Common myeloid progenitor, CD34-positive (primary cell): Measurements from ENCODE around the gene SLC17A7.

Source experiments
- CTCF ChIA-PET: fragments of 350-600 bp; sonication (Branson Sonifier 250); formaldehyde crosslinking; loops from one replicate; lab custom pipeline; 2021; ENCODE audit warnings: antibody characterized with exemption; lab: Charles Lee
- POLR2A ChIA-PET: fragments of 350-600 bp; sonication (Branson Sonifier 250); formaldehyde crosslinking; loops from one replicate; lab custom pipeline; 2021; ENCODE audit warnings: antibody characterized with exemption; lab: Charles Lee
- DNase-seq, 3 donors: peaks; one replicate each; pipeline versions ENCODE4 v3.0.0 to v3.0.0-alpha.2; 2013
- H3K27ac ChIP-seq, 2 experiments: 1 replicate in 1 of 2; 2 replicates in 1 of 2; pipeline ENCODE4 v1.7.0; 2013; ENCODE audit warnings: inconsistent platforms in 2 of 2, low read length in 2 of 2, mild to moderate bottlenecking in 2 of 2, low read depth in 1 of 2, moderate library complexity in 1 of 2; ENCODE audit not compliant: severe bottlenecking in 2 of 2, insufficient read depth in 1 of 2, poor library complexity in 1 of 2
- H3K27me3 ChIP-seq, 5 experiments: replicated peaks in 2 of 5; 1 replicate in 3 of 5; 2 replicates in 2 of 5; pipeline versions ENCODE4 v1.6.1 to v1.7.0; 2013; ENCODE audit warnings: low read length in 4 of 5, mild to moderate bottlenecking in 2 of 5, moderate library complexity in 2 of 5, inconsistent platforms in 1 of 5; ENCODE audit not compliant: insufficient read depth in 5 of 5, control insufficient read depth in 4 of 5
- H3K36me3 ChIP-seq, 4 experiments: 1 replicate in 2 of 4; 2 replicates in 2 of 4; pipeline versions ENCODE4 v1.6.1 to v1.7.0; 2013; ENCODE audit warnings: low read length in 3 of 4, control low read depth in 1 of 4, mild to moderate bottlenecking in 1 of 4; ENCODE audit not compliant: control insufficient read depth in 4 of 4, insufficient read depth in 4 of 4
- H3K4me1 ChIP-seq, 4 experiments: 1 replicate in 3 of 4; 2 replicates in 1 of 4; pipeline versions ENCODE4 v1.6.1 to v1.7.1; 2013; ENCODE audit warnings: low read length in 3 of 4, mild to moderate bottlenecking in 3 of 4, control low read depth in 1 of 4, inconsistent platforms in 1 of 4, moderate library complexity in 1 of 4; ENCODE audit not compliant: control insufficient read depth in 4 of 4, insufficient read depth in 4 of 4; ENCODE audit errors: control extremely low read depth in 1 of 4
- H3K4me3 ChIP-seq, 7 experiments: 1 replicate in 4 of 7; 2 replicates in 3 of 7; pipeline versions ENCODE4 v1.5.1 to v1.7.0; 2013; ENCODE audit warnings: mild to moderate bottlenecking in 7 of 7, low read length in 6 of 7, moderate library complexity in 6 of 7, inconsistent platforms in 2 of 7, low read depth in 2 of 7, control low read depth in 1 of 7; ENCODE audit not compliant: insufficient read depth in 4 of 7, control insufficient read depth in 1 of 7; ENCODE audit errors: extremely low read depth in 1 of 7
- H3K9me3 ChIP-seq, 5 experiments: 1 replicate in 4 of 5; 2 replicates in 1 of 5; pipeline versions ENCODE4 v1.6.1 to v1.7.1; 2013; ENCODE audit warnings: low read length in 4 of 5, mild to moderate bottlenecking in 2 of 5, inconsistent platforms in 1 of 5, low read depth in 1 of 5, moderate library complexity in 1 of 5; ENCODE audit not compliant: control insufficient read depth in 4 of 5, insufficient read depth in 2 of 5; ENCODE audit errors: control extremely low read depth in 1 of 5
- WGBS: methylation state at CpG from one replicate; pipeline ENCODE4 v1.1.5; 2013; ENCODE audit not compliant: insufficient coverage; 5-methylcytosine and 5-hydroxymethylcytosine counted together

SLC17A7 gene

DNA sequence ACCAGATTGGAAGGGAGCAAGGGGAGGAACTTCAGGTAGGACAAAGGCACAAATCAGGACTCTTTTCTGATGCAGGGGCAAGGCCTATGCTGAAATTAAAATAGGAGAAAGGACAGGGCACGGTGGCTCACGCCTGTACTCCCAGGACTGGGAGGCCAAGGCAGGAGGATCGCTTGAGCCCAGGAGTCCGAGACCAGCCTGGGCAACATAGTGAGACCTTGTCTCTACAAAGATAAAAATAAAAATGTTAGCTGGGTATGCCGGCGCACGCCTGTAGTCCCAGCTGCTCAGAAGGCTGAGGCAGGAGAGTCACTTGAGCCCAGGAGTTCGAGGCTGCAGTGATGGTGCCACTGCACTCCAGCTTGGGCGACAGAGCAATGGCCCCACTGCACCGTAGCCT is 5.7 kb downstream of the SLC17A7 start:
- CTCF ChIA-PET: interaction anchor here (1.1 to 1.2 kb wide), 2 partner anchors 9 to 241 kb away, joined by 3 to 5 read pairs; partner anchors contain the start of gene PRMT1
- POLR2A ChIA-PET: no interaction called here
- Histone ChIP-seq H3K27ac (no peak overlapping the region), H3K27me3 (peaks cover 2 to 100% (median 68%) of the 10 kb centered on the region in 5 experiments), H3K9me3 (peaks cover 0 to 4% (median 0%) of the 10 kb centered on the region in 5 experiments), H3K36me3 (no peaks in the 10 kb centered on the region), H3K4me1 (peaks cover 0 to 15% (median 4%) of the 10 kb centered on the region in 4 experiments), H3K4me3 (no peak overlapping the region)
- no peak for DNase-seq
- WGBS: 91% methylated on average over 10 of the region's 10 CpGs

DNA sequence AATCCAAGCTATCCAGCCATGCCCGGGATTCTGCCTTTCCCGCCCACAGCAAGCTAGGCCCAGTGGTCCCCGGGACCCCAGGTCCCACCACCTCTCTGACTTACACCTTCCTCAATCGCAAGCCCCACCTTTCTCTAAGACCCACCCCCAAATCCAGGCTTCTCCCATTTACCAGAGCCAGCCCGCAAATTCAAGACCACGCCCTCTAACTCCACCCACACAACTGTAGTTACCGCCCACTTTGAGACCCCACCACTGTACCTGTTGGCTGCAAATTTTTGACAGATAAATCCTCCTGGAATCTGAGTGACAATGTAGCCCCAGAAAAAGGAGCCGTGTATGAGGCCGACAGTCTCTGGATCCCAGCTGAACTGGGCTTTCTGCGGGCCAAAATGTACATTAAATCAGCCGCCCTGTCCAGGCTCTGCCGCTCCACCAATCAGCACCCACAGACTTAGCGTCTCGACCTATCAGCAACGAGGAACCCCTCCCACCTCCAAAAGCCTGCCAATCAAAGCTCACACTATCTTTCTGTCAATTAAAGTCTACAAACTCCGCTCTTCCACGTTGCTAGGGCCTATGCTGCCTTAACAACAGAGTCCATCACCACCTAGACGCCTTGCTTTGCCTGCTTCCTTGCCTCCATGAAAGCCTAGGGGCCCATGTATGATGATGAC is 6.3 kb downstream of the SLC17A7 start:
- DNase-seq: peak; percentile 28 to 44 (median 34)
- ChIA-PET CTCF (no interaction called here), POLR2A (no interaction called here)
- no peak overlapping the region for H3K27ac ChIP-seq
- 94% methylated on average over 14 of the region's 18 CpGs for WGBS
- H3K36me3 ChIP-seq: no peaks in the 10 kb centered on the region
- H3K4me1 ChIP-seq: peaks cover 0 to 15% (median 4%) of the 10 kb centered on the region in 4 experiments
- peaks cover 2 to 100% (median 62%) of the 10 kb centered on the region in 5 experiments for H3K27me3 ChIP-seq
- H3K9me3 ChIP-seq: peaks cover 0 to 4% (median 0%) of the 10 kb centered on the region in 5 experiments
- no peak overlapping the region for H3K4me3 ChIP-seq

- 11% methylated on average over 22 of the region's 31 CpGs for WGBS
These were observed 8.0 kb downstream of the SLC17A7 start for GRCh38 chr19:49433240-49433901.

DNA sequence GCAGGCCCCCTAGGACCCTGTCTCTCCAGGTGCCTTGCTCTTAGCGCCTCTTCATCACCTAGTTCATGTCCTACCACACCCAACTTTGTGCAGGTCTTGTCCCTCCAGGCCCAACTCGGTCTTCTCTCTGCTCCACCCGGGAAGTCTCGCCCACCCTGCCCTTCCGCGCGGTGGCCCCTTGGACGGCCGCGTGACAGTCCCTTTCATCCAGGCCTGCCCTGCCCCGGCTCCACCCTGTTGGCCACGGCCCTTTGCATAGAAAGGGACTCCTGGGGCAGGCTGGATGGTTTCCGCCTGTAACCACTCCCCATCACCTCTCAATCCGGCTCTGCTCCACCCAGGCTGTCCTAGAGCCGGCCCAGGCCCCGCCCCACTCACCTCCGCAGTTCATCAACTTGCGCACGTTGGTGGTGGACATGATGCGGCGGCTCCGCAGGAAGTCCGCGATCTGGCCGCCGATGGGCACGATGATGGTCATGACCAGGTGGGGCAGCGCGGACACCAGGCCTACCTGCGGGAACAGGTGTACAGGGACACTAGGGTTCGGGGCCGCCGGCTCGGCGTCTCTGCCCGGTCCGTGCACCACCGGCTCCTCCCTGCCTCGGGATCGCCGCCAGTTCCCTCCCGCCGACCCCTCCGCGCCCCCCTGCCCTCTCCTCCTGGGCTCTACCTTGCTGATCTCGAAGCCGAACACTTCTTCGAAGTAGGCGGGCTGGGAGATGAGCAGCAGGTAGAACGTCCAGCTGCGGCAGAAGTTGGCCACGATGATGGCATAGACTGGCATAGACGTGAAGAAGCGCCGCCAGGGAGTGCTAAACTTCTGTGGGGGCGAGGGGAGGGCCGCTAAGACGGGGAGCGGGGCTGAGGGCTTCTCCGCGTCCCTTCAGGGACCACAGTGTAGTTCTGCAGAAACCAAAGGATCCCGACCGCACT is 8.9 kb downstream of the SLC17A7 start:
- Histone ChIP-seq H3K9me3 (peaks cover 0 to 4% (median 0%) of the 10 kb centered on the region in 5 experiments), H3K27me3 (peaks cover 0 to 99% (median 60%) of the 10 kb centered on the region in 5 experiments), H3K27ac (no peak overlapping the region), H3K36me3 (no peaks in the 10 kb centered on the region), H3K4me1 (peaks cover 0 to 26% (median 13%) of the 10 kb centered on the region in 4 experiments), H3K4me3 (no peak overlapping the region)
- no peak for DNase-seq
- ChIA-PET POLR2A (no interaction called here), CTCF (interaction anchor here (0.7 to 1.2 kb wide), 3 partner anchors 11 to 41 kb away, joined by 3 to 4 read pairs (median 3); no protein-coding TSS in a partner anchor)
- 13% methylated on average over 56 of the region's 63 CpGs for WGBS

More at GRCh38 chr19:49433240-49433901, 8.0 kb downstream of the SLC17A7 start:
- CTCF ChIA-PET: interaction anchor here (1.4 kb wide), 1 partner anchor 14 kb away, joined by 8 read pairs; no protein-coding TSS in a partner anchor
- H3K27me3 ChIP-seq: peaks cover 0 to 99% (median 61%) of the 10 kb centered on the region in 5 experiments
- peaks cover 0 to 4% (median 0%) of the 10 kb centered on the region in 5 experiments for H3K9me3 ChIP-seq
- no peaks in the 10 kb centered on the region for H3K36me3 ChIP-seq
- no peak overlapping the region for H3K27ac ChIP-seq
- POLR2A ChIA-PET: no interaction called here
- H3K4me3 ChIP-seq: no peak overlapping the region
- DNase-seq: no peak
- peaks cover 0 to 18% (median 6%) of the 10 kb centered on the region in 4 experiments for H3K4me1 ChIP-seq

DNA sequence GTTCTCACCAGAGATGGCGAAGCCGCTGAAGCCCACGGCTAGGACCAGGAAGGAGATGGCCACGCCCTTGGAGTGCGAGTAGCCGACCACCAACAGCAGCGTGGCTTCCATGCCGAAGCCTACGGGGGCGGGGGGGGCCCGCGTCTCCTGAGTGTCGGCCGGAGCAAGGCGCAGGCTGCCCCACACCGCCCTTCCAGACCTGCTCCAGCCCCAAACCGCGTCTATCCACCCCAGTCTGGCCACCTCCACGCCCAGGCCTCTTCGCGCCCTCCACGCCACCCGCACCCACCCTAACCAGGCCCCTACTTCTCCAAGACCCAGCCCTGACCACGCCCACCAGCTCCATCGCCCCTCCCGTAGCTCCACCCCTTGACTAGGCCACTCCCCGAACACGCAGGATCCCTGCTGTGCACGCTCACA is 10.0 kb downstream of the SLC17A7 start:
- peaks cover 0 to 4% (median 0%) of the 10 kb centered on the region in 5 experiments for H3K9me3 ChIP-seq
- peak; percentile 36 to 54 (median 43) for DNase-seq
- no peak overlapping the region for H3K4me3 ChIP-seq
- ChIA-PET POLR2A (no interaction called here), CTCF (interaction anchor here (0.7 to 1.2 kb wide), 3 partner anchors 10 to 40 kb away, joined by 3 to 4 read pairs (median 3); no protein-coding TSS in a partner anchor)
- no peak overlapping the region for H3K27ac ChIP-seq
- no peaks in the 10 kb centered on the region for H3K36me3 ChIP-seq
- 40% methylated on average over 26 of the region's 29 CpGs for WGBS
- peaks cover 0 to 25% (median 14%) of the 10 kb centered on the region in 4 experiments for H3K4me1 ChIP-seq
- H3K27me3 ChIP-seq: peaks cover 0 to 99% (median 65%) of the 10 kb centered on the region in 5 experiments

DNA sequence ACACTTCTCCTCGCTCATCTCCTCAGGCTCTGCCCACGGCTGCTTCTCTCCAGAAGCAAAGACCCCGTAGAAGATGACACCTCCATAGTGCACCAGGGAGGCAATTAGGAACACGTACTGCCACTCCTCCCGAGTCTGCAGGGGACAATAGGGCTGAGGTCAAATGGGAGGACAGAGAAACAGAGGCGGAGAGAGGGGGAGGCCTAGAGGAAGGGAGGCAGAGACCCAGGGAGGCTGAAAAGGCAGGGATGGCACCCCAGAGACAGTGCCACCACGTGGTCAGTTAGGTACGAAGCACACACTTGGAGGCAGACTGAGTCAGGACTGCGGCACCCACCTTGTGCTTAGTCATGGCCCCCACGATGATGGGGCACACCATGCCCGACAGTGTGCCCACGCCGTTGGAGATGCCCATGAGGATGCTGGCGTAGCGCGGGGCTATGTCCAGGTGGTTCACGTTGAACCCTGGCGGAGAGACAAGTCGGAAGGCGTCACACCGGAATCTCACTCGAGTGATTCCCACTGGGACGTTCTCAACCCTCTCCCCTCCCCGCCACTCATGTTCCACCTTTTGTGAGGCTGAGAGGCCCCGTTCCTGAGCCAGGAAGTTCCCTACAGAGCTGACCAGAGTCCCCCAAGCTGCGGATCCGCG is 10.5 kb downstream of the SLC17A7 start:
- CTCF ChIA-PET: interaction anchor here (1.2 to 1.9 kb wide), 3 partner anchors 12 to 24 kb away, joined by 4 to 9 read pairs (median 4); no protein-coding TSS in a partner anchor
- no peak overlapping the region for H3K27ac ChIP-seq
- 58% methylated on average over 25 of the region's 28 CpGs for WGBS
- POLR2A ChIA-PET: no interaction called here
- peaks cover 0 to 99% (median 67%) of the 10 kb centered on the region in 5 experiments for H3K27me3 ChIP-seq
- H3K4me3 ChIP-seq: no peak overlapping the region
- H3K36me3 ChIP-seq: no peaks in the 10 kb centered on the region
- H3K9me3 ChIP-seq: peaks cover 0 to 4% (median 0%) of the 10 kb centered on the region in 5 experiments
- DNase-seq: peak in 1 of 3 donors; percentile 30
- H3K4me1 ChIP-seq: peaks cover 0 to 28% (median 15%) of the 10 kb centered on the region in 4 experiments
